ENCODE data around the gene LENEP.
A peak's percentile ranks its signal among the peaks of the same experiment; 100 is the strongest.

Gene LENEP, protein sequence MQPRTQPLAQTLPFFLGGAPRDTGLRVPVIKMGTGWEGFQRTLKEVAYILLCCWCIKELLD
- total RNA-seq = 0 to 0.63 (median 0.60) reads per million in 3 experiments

DNA sequence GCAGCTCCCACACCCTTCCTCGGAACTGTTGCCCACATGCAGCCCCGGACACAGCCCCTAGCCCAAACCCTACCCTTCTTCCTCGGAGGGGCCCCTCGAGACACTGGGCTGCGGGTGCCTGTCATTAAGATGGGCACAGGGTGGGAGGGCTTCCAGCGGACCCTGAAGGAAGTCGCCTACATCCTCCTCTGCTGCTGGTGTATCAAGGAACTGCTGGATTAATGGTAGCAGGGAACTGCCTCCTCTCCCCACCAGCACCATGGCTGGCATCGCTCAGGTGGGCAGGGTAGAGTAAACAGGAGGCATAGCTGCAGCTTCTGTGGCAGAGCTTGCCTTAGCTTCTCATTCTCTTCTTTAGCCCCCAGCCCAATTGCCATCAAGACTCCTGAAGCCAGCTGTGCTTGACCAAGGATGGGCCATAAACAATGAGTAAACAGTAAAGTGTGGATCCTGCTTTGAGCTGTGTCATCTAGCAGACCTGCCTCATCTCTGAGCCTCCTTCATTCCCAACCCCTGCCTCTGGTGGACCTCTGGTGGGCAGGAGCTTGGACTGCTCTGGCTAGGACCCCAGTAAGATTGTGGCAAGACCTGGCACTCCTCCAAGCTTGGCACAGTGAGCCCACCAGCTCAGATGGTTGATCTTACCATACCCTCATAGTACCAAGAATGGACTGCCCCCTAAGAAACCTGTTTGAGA, at the start of gene LENEP:
TSS of gene LENEP (plus strand) at position 15 of the 697 bp plus-strand sequence. CDS start at position 37, 22 bp downstream.
- DNase-seq = no peak

DNA sequence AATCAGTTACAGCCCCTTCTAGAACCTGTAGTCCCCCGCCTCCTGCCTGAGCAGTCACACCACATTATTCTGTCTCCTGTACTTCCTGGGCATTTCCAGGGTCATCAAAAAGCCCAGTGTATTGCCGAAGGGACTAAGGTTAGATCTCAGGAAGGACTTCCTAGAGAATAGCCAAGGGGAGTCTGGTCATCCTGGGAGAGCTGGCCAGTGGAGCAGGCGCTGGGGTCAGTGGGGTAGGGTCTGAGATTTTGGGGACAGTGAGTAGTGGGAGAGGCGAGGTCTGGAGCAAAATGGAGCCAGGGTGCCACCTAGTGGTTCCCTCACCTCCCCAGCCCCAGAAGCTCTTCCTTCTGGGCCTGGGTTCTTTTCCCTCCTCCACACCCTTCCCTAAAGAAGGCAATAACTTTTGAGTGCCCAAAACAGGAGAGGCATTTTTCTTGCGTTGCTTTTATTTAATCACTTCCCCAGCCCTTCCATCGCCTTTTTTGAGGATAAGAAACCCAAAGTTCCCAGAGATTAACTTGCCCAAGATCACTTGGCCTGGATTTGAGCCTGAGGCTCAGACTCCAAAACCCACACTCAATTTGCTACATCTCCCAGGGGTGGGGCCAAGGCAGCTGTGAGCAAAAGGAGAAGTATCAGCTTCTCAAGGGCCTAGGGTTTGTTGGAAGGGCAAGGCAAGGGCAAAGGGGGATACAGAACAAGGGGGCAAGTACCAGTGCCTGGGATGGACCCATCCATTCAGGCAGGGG, 49.6 kb upstream of the LENEP start:
- no peak for DNase-seq

DNA sequence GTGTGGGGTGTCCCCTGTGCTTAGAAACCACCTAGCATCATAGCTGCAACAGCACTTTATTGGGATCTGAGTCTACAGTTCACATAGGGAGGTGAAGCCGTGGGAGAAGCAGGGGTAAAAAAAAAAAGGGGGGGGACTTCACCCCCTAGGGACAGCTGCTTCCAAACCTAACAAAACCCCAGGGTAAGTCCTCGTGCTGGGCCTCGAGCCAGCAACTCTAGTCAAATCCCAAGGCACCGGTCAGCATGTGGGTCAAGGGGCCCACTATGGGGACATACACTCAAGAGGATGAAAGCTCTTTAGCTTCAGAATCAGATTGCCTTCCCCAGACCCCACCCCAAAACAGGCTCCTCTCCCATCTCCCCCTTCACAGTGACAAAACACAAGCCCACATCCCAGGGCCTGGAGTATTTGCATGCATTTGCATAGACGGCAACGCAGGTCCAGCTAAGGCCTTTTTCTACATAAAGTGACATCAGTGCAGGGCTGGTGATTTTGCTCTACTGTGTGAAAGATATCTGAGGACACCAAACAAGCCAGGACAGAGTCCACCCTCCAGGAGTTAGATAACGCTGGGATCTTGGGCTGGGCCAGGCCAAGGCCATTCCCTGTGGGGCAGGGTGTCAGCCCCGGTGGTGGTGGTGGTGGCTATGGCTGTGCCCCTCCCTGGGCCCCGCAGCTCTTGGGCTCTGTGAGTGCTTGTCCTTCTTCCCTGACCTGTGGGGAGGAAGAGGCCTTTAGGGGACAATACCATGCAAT, 48.8 kb upstream of the LENEP start:
- DNase-seq = no peak

DNA sequence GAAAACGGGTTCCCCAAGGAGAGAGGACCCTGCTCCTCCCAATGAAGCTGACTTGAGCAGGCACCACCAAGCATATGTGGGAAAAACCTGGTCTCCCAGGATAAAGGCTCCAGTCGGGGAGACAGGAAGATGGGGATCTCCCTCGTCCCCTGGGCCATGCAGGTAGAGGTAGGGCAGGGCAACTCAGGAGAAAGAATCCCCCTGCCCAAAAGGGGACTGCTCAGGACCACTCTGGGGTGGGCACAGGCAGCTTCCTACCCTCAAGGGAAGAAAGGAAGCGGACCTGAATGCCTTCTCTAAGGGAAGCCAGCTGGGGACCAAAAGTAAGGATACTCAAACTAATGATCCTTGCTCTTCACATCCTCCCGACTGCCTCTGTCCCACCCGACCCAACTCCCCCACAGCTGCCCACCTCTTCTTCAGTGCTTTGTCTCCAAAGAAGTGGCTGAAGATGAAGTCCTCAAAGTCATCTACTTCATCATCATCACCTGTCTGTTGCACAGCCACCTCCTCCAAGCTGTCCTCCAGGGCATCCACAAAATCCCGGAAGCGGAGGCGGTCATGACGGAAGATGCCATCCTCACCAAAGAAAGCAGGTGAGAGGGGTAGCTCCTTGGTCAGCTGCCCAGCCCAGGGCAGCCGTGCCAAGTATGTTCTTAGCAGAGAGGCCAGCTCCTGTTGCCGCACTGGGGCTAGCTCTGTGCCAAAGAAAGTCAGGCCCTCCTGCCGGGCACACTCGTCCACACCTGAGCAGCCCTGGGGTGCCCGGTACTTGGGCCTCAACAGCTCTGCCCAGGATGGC, 48.0 kb upstream of the LENEP start:
- no peak for DNase-seq

DNA sequence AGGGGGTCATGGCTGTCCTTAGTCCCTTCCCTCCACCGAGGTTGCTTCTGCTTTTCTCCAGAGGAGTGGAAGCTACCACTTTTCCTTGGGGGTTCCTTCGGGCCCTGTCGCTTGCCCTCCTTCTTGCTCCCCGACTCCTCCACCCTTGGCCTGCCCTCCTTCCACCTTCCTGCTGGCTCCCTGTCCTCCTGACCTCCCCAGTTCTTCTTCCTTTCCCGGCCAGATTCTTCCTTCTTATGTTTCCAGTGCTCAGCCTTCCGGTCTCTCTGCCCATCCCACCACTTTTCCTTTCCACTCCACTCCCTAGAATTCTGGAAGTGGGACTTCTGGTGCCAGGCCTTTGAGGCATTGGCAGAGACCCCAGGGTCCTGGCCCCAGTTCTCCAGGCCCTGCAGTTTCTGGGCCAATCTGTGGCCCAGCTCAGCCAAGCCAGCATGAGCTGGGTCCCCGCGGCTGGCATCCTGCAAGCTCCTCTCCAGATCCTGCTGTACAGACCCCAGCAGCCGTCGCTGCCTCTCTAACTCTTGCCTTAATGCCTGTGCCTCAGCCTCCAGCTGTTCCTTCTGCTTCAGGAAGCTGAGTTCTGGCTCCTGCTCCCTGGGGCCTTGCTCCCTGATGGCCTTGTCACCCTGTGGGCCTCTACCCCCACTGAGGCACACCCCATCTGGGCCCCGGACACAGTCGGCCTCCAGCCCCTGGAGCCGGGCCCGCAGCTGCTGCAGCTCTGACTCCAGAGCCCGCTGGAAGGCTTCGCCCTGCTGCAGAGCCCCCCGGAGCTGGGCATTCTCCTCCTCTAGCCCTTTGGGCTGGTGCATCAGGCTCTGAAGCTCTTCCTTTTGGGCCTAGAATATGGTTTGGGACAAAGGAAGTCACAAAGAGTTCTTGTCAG, 47.2 kb upstream of the LENEP start:
- no peak for DNase-seq

DNA sequence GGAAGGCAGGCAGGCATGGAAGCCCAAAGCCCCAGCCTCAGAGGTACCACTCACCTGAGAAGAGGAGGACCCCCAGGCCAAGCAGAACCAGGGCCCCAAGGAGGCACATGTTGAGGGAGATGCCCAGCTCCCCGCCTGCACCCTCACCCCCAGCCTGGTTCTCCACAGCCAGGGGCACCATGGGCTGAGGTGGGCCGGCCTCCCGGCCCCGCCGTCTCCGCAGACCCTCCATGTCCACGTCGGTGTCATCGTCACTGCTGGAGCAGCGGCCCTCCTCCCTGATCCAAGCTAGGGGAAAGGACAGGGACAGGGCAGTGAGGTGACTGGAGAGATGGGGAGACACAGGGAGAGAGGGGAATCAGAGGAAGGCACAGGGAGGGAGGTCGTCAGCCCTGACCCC, 45.3 kb upstream of the LENEP start:
- no peak for DNase-seq

DNA sequence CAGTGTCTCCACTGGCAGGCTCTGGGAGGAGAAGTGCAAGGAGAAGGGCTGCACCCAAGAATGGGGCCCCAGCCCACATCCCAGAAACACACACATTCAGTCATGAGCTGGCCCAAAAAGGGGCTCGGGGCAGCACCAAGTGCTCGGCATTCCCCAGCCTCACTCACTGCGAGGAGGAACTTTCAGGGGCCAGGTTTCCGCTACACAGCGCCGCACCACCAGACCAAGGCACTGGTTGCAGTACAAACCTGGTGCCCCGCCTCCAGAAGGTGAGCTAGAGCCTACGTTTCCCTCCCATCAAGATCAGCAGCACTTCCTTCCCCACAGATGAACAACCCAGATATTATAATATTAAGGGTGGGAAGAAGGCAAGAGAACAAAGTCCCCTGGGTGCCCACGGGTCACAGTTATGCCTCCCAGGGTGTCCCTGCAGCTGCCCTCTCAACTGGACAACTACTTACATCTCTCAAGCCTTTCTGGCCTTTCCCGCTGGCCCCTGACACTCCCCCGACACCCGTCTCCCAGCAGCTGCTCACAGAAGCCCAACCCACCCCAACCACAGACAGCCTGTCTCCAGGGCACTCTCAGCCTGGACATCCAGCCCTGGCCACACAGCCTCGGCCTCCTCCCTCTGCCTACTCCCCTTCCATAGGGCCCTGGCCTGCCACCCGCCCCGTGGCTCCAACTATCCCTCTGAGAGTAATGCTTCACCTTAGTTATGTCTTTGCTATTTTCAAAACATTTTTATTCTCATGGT, 41.3 kb upstream of the LENEP start:
- peak; percentile 78 for DNase-seq

DNA sequence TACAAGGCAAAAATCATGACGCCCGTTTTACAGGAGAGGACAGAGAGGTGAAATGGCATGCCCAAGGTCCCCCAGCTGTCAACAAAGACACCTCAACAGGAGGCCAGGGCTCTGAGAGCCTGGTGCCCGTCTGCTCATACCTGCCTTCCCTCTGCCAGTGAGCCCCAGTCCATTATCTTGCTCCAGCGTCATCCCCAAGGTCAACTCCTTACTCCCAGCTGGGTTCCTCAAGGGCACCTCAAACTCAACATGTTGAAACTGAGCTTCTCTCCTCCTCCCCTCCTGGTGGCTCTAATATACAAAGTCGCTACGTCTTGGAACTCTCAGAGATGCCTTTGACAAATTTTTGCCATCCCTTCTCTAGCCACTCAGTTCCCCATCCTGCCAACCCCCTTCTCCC, 40.7 kb upstream of the LENEP start:
- DNase-seq = no peak

DNA sequence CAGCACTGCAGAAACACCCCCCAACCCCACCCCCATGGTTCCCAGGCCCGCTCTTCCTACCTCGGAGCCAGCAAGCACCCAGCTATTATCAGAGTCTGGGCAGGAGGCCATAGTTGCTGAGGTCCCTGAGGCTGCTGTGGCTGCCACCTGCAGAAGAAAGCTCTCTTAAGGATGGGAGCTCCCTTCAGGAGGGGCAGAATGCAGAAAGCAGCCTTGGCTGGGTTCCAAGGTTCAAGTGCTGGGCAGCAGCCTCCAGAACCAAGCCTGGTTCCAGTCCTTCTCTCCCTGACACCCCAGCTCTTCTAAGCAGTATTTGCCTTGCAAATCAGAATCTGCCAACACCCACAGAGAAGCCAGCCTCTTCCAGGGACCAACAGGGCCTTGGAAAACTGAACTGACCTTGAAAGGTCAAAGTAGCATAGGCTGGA, 39.8 kb upstream of the LENEP start:
- no peak for DNase-seq

DNA sequence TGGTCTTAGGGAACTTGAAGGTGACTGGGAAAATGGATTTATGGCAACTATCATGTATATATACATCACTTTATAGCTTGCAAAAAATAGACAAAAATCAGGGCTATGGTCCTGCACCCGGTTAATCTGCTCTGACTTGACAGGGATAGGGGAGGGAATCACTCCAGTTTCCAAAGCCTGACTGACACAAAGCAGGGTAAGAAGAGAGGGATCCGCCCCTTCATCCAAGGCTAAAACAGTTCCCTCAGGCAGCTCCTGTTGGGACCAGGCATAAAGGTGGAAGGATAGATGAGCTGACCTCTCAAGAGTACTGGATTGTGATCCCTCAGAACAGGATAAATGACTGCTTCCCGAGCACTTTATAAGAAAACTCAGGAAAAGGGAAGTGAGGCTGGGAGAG, 38.8 kb upstream of the LENEP start:
- no peak for DNase-seq

DNA sequence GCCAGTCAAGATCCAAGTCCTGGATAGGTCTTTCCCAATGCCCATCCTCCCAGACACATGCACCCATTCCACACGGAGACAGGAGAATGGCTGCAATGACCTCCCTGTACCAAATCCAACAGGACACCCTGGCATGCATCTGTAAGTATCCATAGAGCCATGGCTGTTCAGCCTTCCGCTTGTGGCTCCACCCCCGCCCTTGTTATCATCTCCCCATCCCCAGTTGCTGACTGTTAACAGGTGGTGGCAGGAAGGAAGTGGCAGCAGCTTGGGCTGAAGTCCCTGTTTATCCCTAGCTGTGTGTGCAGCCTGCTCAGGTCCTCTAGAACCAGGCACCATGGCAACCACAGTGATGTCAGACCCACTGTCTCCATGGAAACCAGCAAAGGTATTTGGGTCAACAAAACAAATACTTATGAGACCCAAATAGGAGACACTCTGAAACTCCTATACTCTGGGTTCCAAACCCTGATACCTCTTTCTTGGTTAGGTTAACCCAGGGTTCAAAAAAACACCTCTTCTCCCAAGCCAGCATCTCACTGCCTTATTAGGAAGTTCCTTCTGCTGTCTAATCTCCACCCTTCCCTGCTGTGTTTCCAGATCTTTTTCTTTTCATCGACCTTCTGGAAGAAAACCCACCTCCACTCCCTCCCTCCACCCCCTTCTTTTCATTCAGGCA, 38.2 kb upstream of the LENEP start:
- peak; percentile 99 for DNase-seq

DNA sequence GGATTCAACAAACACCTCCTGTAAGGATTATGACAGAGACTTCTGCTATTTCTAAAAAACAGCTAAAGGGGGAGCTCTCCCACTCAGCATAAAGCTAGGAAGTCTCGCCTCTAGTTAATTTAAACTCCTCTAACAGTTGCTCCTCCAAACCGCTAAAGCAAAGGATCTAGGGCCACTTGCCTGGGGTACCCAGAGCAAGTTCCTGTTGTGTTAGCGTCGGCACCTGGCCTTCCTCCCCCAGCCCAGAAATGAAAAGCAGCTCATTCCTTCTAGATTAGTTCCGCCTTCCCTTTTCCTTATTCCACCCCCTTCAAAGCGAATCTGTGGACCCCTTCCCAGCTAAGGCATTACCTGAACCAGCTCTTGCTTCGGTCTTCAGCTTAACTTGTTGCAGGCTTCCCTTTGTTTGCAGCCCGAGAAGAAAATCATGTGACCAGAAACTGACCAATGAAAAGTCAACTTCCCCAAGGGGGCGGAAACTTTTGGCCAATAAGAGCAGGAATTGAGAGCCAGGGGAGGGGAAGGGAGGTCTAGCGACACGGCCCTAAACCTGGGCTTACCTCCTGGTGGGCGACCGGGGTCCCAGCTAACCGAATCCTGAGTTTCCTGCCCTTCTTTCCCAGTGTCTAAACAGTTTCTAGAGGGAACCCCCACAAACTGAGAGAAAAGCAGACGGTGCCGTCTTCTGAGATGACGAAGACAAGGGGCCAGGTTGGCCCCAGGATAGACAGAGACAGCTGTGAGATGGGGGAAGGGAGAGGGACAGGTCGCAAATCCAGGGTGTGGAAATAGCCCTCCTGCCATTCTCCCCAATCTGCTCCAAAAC, 37.5 kb upstream of the LENEP start, which contains the start of gene PBXIP1:
TSS of gene PBXIP1 (minus strand) at position 382 of the 826 bp plus-strand sequence. CDS start 2,378 bp downstream, outside the sequence.
- DNase-seq = peak; percentile 92

DNA sequence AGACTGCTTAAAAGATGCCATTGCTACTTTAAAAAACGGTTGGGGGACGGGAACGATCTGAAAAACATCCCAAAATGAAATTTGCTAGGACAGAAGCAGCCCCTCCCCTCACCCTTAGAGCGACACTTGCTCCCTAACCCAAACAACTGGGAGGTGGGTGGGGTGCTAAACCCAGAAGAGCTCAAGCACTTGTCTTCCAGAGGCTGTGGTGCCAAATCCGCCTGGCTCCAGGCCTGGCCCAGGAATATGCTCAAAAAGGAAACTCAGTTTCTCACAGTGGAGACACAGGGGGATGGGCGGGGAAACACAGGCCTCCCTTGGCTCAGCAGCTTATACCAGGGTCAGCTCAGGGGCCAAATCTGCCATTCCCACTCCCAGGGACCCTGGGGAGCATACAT, 36.8 kb upstream of the LENEP start:
- DNase-seq = no peak

DNA sequence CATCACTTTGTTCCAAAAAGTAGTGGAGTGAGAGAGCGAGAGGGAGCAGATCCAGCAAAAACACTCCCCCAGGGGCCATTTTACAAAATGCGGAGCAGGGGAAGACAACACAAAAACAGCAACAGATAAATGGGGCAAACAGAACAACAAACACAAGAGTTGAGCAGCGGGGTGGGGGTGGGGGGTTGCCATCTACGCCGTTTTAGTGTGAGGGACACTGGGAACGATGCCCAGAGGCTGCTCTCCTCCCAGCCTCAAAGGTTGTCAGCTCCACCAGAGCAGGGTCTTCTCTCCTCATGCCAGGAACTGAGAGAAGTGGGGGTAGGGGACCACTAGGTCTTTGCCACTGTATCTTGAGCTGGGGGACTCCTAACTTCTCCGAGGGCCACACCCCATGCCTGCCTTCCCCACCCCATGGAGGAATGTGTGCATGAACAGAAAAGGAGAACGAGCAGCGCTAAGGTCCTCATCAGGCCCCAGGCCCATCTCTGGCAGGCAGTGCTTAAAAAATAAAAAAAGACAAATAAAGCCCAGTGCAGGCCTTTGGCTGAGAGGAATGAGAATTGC, 36.2 kb upstream of the LENEP start:
- no peak for DNase-seq

DNA sequence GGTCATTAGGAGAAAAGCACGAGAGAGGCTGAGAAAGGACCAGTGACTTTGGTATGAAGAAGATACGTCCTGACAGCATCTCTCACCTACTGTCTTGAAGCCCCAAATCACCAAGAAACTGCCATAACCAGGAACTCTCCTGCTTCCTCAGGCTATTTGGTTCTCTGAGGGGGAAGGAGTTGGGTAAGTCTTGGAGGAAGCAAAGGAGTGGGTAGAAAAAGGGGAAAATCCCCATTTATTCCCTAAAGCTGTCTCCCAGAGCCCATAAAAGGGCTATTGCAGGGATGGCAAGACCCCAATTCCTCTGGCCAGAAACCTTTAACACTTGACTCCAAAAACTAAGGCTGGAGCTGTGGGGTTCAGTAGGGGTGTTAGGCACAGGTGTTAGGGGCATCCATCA, 35.4 kb upstream of the LENEP start:
- no peak for DNase-seq

DNA sequence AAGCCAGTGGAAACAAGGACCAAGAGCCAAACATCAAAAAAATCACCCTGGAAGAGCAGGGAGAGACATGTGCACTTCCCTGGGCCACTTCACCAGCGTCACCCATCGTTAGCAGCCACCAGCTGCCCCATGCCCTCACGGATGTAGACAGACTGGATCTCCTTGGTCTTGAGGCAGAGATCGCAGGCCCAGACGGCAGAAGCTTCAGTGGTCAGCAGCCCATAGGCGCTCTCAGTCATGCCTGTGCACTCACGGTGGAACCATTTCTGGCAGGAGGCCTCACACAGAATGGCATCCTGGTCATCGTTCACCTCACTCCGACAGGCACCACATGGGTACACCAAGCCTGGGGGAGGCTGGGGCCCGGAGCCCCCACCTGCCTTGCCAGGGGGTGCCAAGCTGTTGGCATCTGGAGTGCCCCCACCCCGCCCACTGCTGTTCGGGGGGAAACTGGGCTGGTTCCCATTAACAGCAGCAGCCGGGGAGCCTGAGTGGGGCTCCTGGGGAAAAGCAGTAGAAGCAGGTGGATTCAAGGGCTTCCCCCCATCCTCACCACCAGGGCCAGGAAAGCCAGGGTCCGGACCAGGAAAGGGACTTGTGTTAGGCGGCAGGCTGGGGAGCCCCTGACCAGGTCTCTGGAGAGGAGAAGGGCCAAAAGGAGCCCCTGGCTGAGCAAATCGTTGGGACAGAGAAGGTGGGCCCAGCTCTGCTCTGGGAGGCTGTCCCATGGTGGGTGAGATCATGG, 34.5 kb upstream of the LENEP start:
- DNase-seq = no peak

DNA sequence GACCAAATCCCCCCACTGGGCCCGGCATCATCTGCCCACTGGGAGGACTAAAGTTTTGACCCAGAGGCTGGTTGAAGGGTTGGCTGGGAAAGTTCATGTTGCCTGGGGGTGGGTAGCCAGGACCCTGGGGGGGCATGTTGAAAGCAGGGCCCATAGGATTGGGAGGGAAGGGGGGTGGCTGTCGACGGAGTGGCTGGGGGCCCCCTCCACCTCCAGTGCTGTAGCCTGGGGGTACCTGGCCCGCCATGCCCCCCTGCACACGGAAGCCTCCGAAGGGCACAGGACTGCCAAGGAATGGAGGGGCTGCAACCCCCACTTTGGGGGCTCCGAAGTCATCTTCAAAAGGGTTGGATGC, 34.0 kb upstream of the LENEP start:
- no peak for DNase-seq
